Ascending aorta (tissue), 2 donors: ENCODE results near the gene PRKAR1B. TPM values are rescaled to one million over a fixed set of nuclear protein-coding genes. Genes with fewer than 3 reads are reported as not detected.
A peak's percentile ranks its signal among the peaks of the same experiment; 100 is the strongest.

Source experiments
- DNase-seq, 2 donors: peaks; one replicate each; pipeline ENCODE4 v3.0.0-alpha.2; 2019; ENCODE audit warnings: low spot score in 2 of 2
- H3K27ac ChIP-seq, 2 donors: fragments of 200-600 bp; sonication (generic); one replicate each; pipeline ENCODE4 v1.5.1; 2016 to 2017; ENCODE audit warnings: mild to moderate bottlenecking in 1 of 2
- H3K27me3 ChIP-seq: fragments of 200-600 bp; sonication (generic); one replicate; pipeline ENCODE4 v1.5.1; 2017
- H3K36me3 ChIP-seq, 2 donors: fragments of 200-600 bp; sonication (generic); one replicate each; pipeline ENCODE4 v1.5.1; 2016
- H3K4me1 ChIP-seq, 2 donors: fragments of 200-600 bp; sonication (generic); one replicate each; pipeline ENCODE4 v1.5.1; 2016 to 2017; ENCODE audit warnings: mild to moderate bottlenecking in 1 of 2
- H3K4me3 ChIP-seq, 2 donors: fragments of 200-600 bp; sonication (generic); one replicate each; pipeline ENCODE4 v1.5.1; 2016 to 2017; ENCODE audit warnings: mild to moderate bottlenecking in 1 of 2
- H3K9me3 ChIP-seq, 2 donors: fragments of 200-600 bp; sonication (generic); one replicate each; pipeline ENCODE4 v1.5.1; 2016
- intact Hi-C: fragments of 100-400 bp; cut with DNase I; formaldehyde crosslinking; loops from one replicate; pipeline ENCODE4 v1.15.1; 2023
- total RNA-seq: library from RNA; depleted of rRNA; stranded (reverse); fragments of >200 nt; gene quantifications from one replicate; pipeline ENCODE4 v1.1.0, GENCODE V29; 2016
- TF ChIP-seq, protein P1 (sequence below), 3 experiments: fragments of 200-600 bp in 2 of 3; fragments of 450-650 bp in 1 of 3; sonication (generic) in 2 of 3; IDR thresholded peaks; one replicate each; pipeline ENCODE4 v1.5.1; 2016 to 2019; ENCODE audit warnings: antibody characterized with exemption in 3 of 3, mild to moderate bottlenecking in 1 of 3, moderate library complexity in 1 of 3

The PRKAR1B gene
- total RNA-seq, 1 donor from 2014 or later = 13.0 TPM

DNA sequence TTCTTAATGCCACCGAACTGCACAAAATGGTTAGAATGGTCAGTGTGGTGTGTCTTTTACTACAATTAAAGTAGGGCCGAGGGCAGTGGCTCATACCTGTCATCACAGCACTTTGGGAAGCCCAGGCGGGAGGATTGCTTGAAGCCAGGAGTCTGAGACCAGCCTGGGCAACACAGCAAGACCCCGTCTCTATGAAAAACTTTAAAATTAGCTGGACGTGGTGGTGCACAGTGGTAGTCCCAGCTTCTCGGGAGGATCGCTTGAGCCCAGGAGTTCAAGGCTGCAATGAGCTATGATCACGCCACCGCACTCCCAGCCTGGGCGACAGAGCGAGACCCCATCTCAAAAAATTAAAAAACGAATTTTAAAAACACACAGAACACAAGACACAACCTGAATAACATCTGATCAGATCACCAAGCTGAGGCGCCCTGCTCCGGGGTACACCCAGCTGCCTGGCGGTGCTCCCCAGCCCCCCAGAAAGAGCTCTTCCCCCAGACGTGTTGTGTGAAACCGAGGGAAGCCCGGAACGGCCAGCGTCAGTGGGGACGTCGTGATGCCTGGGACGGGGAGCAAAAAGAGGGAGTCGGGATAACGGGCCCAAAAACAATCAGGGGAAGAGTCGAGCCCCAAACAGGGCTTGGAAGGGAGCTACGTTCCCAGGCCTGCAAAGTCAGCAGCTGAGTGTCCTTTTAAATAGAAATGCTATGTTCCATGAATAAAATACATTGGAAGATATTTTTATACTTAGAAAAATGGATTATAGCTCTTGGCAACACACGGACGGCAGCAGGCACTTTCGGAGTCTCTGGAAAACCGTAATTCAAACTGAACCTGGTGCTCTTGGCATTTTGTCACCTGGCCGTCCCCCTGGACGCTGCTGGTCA lies 126.7 kb downstream of the PRKAR1B start:
- Histone ChIP-seq H3K27ac (peak overlapping the region; percentile 98 to 99), H3K4me1 (peaks cover 19 to 55% of the 10 kb centered on the region in 2 donors), H3K27me3 (no peaks in the 10 kb centered on the region), H3K36me3 (no peaks in the 10 kb centered on the region), H3K9me3 (no peaks in the 10 kb centered on the region), H3K4me3 (peak overlapping the region in 1 of 2 donors; percentile 42)
- TF ChIP-seq, protein P1, sequence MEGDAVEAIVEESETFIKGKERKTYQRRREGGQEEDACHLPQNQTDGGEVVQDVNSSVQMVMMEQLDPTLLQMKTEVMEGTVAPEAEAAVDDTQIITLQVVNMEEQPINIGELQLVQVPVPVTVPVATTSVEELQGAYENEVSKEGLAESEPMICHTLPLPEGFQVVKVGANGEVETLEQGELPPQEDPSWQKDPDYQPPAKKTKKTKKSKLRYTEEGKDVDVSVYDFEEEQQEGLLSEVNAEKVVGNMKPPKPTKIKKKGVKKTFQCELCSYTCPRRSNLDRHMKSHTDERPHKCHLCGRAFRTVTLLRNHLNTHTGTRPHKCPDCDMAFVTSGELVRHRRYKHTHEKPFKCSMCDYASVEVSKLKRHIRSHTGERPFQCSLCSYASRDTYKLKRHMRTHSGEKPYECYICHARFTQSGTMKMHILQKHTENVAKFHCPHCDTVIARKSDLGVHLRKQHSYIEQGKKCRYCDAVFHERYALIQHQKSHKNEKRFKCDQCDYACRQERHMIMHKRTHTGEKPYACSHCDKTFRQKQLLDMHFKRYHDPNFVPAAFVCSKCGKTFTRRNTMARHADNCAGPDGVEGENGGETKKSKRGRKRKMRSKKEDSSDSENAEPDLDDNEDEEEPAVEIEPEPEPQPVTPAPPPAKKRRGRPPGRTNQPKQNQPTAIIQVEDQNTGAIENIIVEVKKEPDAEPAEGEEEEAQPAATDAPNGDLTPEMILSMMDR (IDR thresholded peaks at IDR 0.05) = no peak
- DNase-seq = no peak
- intact Hi-C loops = loop anchor here (2.0 to 10.0 kb wide), 7 partner anchors 58 to 934 kb away; partner anchors contain the start of gene MAFK

DNA sequence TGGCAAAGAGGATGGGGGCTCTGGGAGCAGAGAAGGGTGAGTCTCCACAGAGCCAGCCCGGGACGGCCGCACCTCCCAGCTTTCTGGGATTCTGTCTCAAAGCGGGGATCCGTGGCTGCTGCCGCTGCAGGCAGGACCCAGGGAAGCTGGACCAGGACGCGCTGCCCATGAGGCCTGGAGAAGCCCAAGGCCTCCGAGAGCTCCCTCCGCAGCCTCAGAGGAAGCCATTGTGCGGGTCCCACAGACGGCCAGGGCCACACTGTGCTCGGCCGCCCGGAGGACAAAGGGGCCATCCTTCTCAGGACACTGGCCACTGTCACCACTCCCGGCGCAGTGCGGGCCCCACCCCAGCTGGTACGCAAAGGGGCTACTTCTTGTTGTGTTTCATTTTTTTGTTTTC lies 128.2 kb downstream of the PRKAR1B start:
- Histone ChIP-seq H3K4me1 (peaks cover 9 to 43% of the 10 kb centered on the region in 2 donors), H3K27ac (peak overlapping the region in 1 of 2 donors; percentile 98), H3K4me3 (no peak overlapping the region), H3K36me3 (no peaks in the 10 kb centered on the region), H3K9me3 (no peaks in the 10 kb centered on the region), H3K27me3 (no peaks in the 10 kb centered on the region)
- TF ChIP-seq, protein P1 (IDR thresholded peaks at IDR 0.05) = no peak
- intact Hi-C loops = no loop called here
- no peak for DNase-seq

DNA sequence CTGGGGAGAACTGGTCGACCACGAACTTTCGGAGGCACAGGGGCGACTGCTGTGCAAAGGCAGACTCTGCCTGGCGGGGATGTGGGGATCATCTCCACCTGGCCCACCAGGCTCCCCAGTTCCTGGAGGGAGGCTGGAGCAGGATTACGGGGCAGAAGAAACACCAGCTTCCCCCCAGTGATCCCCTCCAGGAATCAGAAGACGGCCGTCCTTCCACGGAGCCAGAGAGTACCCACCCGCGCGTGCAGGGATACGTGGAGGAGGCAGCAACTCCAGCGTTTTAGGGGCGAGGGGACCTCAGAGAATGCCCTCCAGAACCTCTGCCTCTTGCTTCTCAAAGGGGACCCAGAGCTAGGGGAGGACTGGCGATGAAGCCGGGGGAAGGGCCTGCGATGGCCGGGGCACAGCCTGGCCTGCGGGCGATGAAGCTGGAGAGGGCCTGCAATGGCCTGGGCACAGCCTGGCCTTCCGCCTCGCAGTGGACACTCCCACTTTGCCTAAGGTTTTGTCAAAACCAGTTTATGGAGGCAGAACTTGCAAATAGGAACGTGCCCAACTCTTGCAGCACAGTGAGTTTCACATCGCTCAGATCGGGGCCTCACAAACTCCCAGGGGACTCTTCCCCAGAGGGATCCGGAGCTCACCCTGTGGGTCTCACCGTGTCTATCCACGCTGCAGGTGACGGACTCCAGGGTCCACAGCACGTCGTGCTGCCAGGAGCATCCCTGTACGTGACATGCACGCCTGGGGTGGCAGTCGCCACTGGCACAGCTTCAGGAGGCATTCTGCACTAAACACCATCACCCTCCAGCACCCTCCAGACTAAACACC lies 129.5 kb downstream of the PRKAR1B start:
- H3K9me3 ChIP-seq = no peaks in the 10 kb centered on the region
- intact Hi-C loops = no loop called here
- H3K27me3 ChIP-seq = no peaks in the 10 kb centered on the region
- TF ChIP-seq, protein P1 (IDR thresholded peaks at IDR 0.05) = no peak
- H3K4me1 ChIP-seq = peaks cover 11 to 42% of the 10 kb centered on the region in 2 donors
- no peaks in the 10 kb centered on the region for H3K36me3 ChIP-seq
- no peak overlapping the region for H3K4me3 ChIP-seq
- H3K27ac ChIP-seq = no peak overlapping the region
- no peak for DNase-seq

GRCh38 chr7:596819-597182 lies 130.3 kb downstream of the PRKAR1B start:
- Histone ChIP-seq H3K27me3 (no peaks in the 10 kb centered on the region), H3K9me3 (no peaks in the 10 kb centered on the region), H3K27ac (no peak overlapping the region), H3K36me3 (no peaks in the 10 kb centered on the region), H3K4me3 (no peak overlapping the region), H3K4me1 (peaks cover 19 to 41% of the 10 kb centered on the region in 2 donors)
- TF ChIP-seq, protein P1 (IDR thresholded peaks at IDR 0.05) = no peak
- no peak for DNase-seq
- intact Hi-C loops = no loop called here

- no peak for DNase-seq
- TF ChIP-seq, protein P1 (IDR thresholded peaks at IDR 0.05) = no peak
- Histone ChIP-seq H3K9me3 (no peaks in the 10 kb centered on the region), H3K36me3 (no peaks in the 10 kb centered on the region), H3K4me1 (peaks cover 19 to 41% of the 10 kb centered on the region in 2 donors), H3K4me3 (no peak overlapping the region), H3K27ac (no peak overlapping the region), H3K27me3 (no peaks in the 10 kb centered on the region)
- intact Hi-C loops = no loop called here
These were observed 130.8 kb downstream of the PRKAR1B start for GRCh38 chr7:596071-596818.
